B cell (primary cell): ENCODE measurements around the gene PTPN1. TPM values are rescaled to one million over a fixed set of nuclear protein-coding genes. Genes with fewer than 3 reads are reported as not detected.

Experiments used
- ATAC-seq: fragments of 200-7000 bp; cut with Tn5 transposase; one replicate; pipeline ENCODE4 v1.10.0; 2021; ENCODE audit warnings: low read depth, mild to moderate bottlenecking, moderate number of reproducible peaks, moderate library complexity
- CTCF ChIA-PET: fragments of 350-600 bp; sonication (Branson Sonifier 250); formaldehyde crosslinking; loops from one replicate; lab custom pipeline; 2021; ENCODE audit warnings: antibody characterized with exemption, inconsistent platforms; lab: Charles Lee
- POLR2A ChIA-PET: fragments of 350-600 bp; sonication (Branson Sonifier 250); formaldehyde crosslinking; loops from one replicate; lab custom pipeline; 2021; ENCODE audit warnings: antibody characterized with exemption; lab: Charles Lee
- DNase-seq: peaks from one replicate; pipeline ENCODE4 v3.0.0; 2013
- H2AFZ ChIP-seq: 2 replicates; pipeline ENCODE4 v1.6.1; 2012; ENCODE audit warnings: mild to moderate bottlenecking, low read depth, low read length; ENCODE audit not compliant: insufficient read depth, poor library complexity, severe bottlenecking
- H3K27ac ChIP-seq, 2 donors: 1 replicate in 1 of 2; 2 replicates in 1 of 2; pipeline ENCODE4 v1.5.1; 2012 to 2013; ENCODE audit warnings: low read length in 2 of 2, mild to moderate bottlenecking in 2 of 2, moderate library complexity in 1 of 2
- H3K27me3 ChIP-seq, 4 experiments: fragments of 200-600 bp in 1 of 4; sonication (generic) in 1 of 4; replicated peaks in 1 of 4; 1 replicate in 2 of 4; 2 replicates in 2 of 4; pipeline versions ENCODE4 v1.6.1 to v1.7.0; 2013 to 2016; ENCODE audit warnings: low read length in 3 of 4, mild to moderate bottlenecking in 2 of 4, mixed read lengths in 1 of 4, moderate library complexity in 1 of 4; ENCODE audit not compliant: insufficient read depth in 4 of 4, control insufficient read depth in 3 of 4; ENCODE audit errors: control extremely low read depth in 1 of 4
- H3K36me3 ChIP-seq, 2 experiments: replicated peaks in 1 of 2; 1 replicate in 1 of 2; 2 replicates in 1 of 2; pipeline versions ENCODE4 v1.6.1 to v1.7.1; 2013; ENCODE audit warnings: low read length in 1 of 2; ENCODE audit not compliant: insufficient read depth in 2 of 2, control insufficient read depth in 1 of 2; ENCODE audit errors: control extremely low read depth in 1 of 2, extremely low read depth in 1 of 2
- H3K4me1 ChIP-seq, 2 donors: fragments of 200-600 bp in 1 of 2; sonication (generic) in 1 of 2; 1 replicate in 1 of 2; 2 replicates in 1 of 2; pipeline versions ENCODE4 v1.5.1 to v1.6.1; 2013 to 2017; ENCODE audit warnings: low read length in 2 of 2; ENCODE audit not compliant: control insufficient read depth in 2 of 2, insufficient read depth in 2 of 2
- H3K4me2 ChIP-seq: replicated peaks from 2 replicates; pipeline ENCODE3; 2012; ENCODE audit warnings: mild to moderate bottlenecking, low read depth, low read length; ENCODE audit not compliant: poor library complexity, severe bottlenecking
- H3K4me3 ChIP-seq, 5 experiments: fragments of 200-600 bp in 1 of 5; sonication (generic) in 1 of 5; 1 replicate in 3 of 5; 2 replicates in 2 of 5; pipeline versions ENCODE4 v1.5.1 to v1.7.0; 2011 to 2016; ENCODE audit warnings: low read length in 4 of 5, mild to moderate bottlenecking in 4 of 5, low read depth in 2 of 5, control low read depth in 1 of 5, moderate library complexity in 1 of 5; ENCODE audit not compliant: insufficient read depth in 1 of 5; ENCODE audit errors: control extremely low read depth in 1 of 5, extremely low read depth in 1 of 5
- H3K79me2 ChIP-seq: fragments of 200-600 bp; sonication (generic); one replicate; pipeline ENCODE4 v1.6.0; 2016; ENCODE audit warnings: low read length; ENCODE audit not compliant: control insufficient read depth, insufficient read depth
- H3K9ac ChIP-seq: fragments of 200-600 bp; sonication (generic); 2 replicates; pipeline ENCODE4 v1.6.1; 2017; ENCODE audit warnings: mild to moderate bottlenecking, low read length, moderate library complexity
- H3K9me3 ChIP-seq, 3 donors: one replicate each; pipeline versions ENCODE4 v1.6.1 to v1.7.1; 2013; ENCODE audit warnings: low read length in 2 of 3; ENCODE audit not compliant: control insufficient read depth in 2 of 3, insufficient read depth in 1 of 3; ENCODE audit errors: control extremely low read depth in 1 of 3
- H4K20me1 ChIP-seq: 2 replicates; pipeline ENCODE4 v1.6.0; 2012; ENCODE audit warnings: mild to moderate bottlenecking, low read length; ENCODE audit not compliant: insufficient read depth, control insufficient read depth, poor library complexity, severe bottlenecking
- H3K27ac Mint-ChIP-seq: one replicate; pipeline ENCODE4 v1.8.0; 2021; ENCODE audit warnings: mixed read lengths
- H3K27me3 Mint-ChIP-seq: one replicate; pipeline ENCODE4 v1.8.0; 2021; ENCODE audit warnings: mixed read lengths
- H3K4me1 Mint-ChIP-seq: one replicate; pipeline ENCODE4 v1.8.0; 2021; ENCODE audit warnings: mixed read lengths
- H3K4me3 Mint-ChIP-seq: one replicate; pipeline ENCODE4 v1.8.0; 2021; ENCODE audit warnings: mixed read lengths
- H3K9me3 Mint-ChIP-seq: one replicate; pipeline ENCODE4 v1.8.0; 2022; ENCODE audit warnings: mixed read lengths; ENCODE audit not compliant: insufficient read depth
- CTCF ChIP-seq: fragments of 200-600 bp; IDR thresholded peaks from one replicate; pipeline ENCODE4 v1.8.0; 2022; ENCODE audit warnings: antibody characterized with exemption, mild to moderate bottlenecking
- EZH2 ChIP-seq: IDR thresholded peaks from 2 replicates; pipeline ENCODE4 v1.6.1; 2012; ENCODE audit warnings: borderline replicate concordance, low read depth, mild to moderate bottlenecking, moderate library complexity, low read length; ENCODE audit not compliant: insufficient read depth, poor library complexity, severe bottlenecking
- WGBS: methylation state at CpG from one replicate; pipeline ENCODE4 v1.1.5; 2013; ENCODE audit warnings: missing lambda C conversion rate; ENCODE audit not compliant: insufficient coverage; 5-methylcytosine and 5-hydroxymethylcytosine counted together
- intact Hi-C: fragments of 100-400 bp; cut with micrococcal nuclease; formaldehyde crosslinking; loops from one replicate; pipeline ENCODE4 v1.10.0; 2022
- polyA plus RNA-seq: library from polyadenylated mRNA; depleted of rRNA; stranded (reverse); fragments of >200 nt; gene quantifications from 2 replicates; pipeline ENCODE4 v1.2.3, GENCODE V29; 2012
- total RNA-seq, 2 donors: library from RNA; stranded (reverse); fragments of 120-200 nt in 1 of 2; gene quantifications; 1 replicate in 1 of 2; 2 replicates in 1 of 2; pipeline versions ENCODE4 v1.2.3 to v1.2.4, GENCODE V29; 2013 to 2022

The PTPN1 gene
- total and polyA plus RNA-seq, 2 donors (not counting 1 experiment from before 2014, with no cell fraction given): 77.4 to 134 TPM

DNA sequence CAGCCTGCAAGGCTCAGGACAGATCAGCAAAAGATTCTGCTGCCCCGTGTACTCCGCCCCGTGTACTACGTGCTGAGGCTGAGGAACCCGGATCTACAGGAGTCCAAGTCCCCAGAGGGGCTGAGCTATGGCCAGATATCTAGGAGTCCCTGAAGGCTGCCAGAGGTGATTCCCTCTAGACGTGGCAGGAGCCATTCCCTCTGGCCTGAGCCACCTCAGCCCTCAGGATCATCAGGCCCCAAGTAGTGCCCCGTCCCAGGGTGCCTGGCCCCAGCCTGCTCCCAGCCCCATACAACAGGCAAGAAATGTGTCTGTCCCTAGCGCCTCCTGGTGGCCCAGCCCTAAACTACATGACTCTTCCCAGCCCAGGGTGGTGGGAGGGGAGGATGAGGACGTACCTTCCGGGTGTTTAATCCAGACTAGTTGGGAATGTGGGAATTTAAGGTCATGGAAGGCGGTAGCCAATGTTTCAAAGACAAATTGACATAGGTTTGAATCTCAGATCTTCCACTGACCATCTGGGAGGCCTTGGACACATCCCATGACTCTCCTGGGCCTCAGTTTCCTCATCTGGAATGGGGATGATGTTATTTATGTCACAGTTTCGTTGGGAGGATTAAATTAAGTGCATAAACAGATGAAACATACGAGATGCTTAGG is 49.4 kb upstream of the PTPN1 start:
- intact Hi-C loops: loop anchor here (1.0 to 5.0 kb wide), 3 partner anchors 112 to 274 kb away; partner anchors contain the start of gene CEBPB
- POLR2A ChIA-PET: no interaction called here

More for the DNA sequence above, 49.4 kb upstream of the PTPN1 start:
- H3K27me3 Mint-ChIP-seq: peaks cover 24% of the 10 kb centered on the region
- H3K27ac Mint-ChIP-seq: no peak overlapping the region
- Histone ChIP-seq H3K27ac (no peak overlapping the region), H3K4me3 (no peak overlapping the region), H3K79me2 (no peaks in the 10 kb centered on the region), H2AFZ (no peak overlapping the region), H3K27me3 (peaks cover 0 to 20% (median 5%) of the 10 kb centered on the region in 4 experiments), H3K9ac (no peak overlapping the region), H3K36me3 (no peaks in the 10 kb centered on the region), H3K4me2 (no peak overlapping the region), H3K9me3 (no peaks in the 10 kb centered on the region), H4K20me1 (no peaks in the 10 kb centered on the region), H3K4me1 (peaks cover 3 to 7% of the 10 kb centered on the region in 2 donors)
- peak; percentile 78 for DNase-seq
- CTCF ChIA-PET: interaction anchor here (0.6 to 13.1 kb wide), 12 partner anchors 9 to 395 kb away, joined by 3 to 169 read pairs (median 4); partner anchors contain the start of gene CEBPB
- no peak for TF ChIP-seq EZH2
- peak; percentile 85 for TF ChIP-seq CTCF
- H3K9me3 Mint-ChIP-seq: no peaks in the 10 kb centered on the region
- 50% methylated on average over 9 of the region's 13 CpGs for WGBS
- H3K4me1 Mint-ChIP-seq: peaks cover 2% of the 10 kb centered on the region
- peak; percentile 81 for ATAC-seq
- no peak overlapping the region for H3K4me3 Mint-ChIP-seq
